Measurements from ENCODE around the gene HNRNPR.

Gene HNRNPR

GRCh38 chr1:23344111-23344986 is at the start of gene HNRNPR (continued):
- TF ChIP-seq ZBTB20 (tag by site-specific recombination; IDR thresholded peaks at IDR 0.05) (peak; percentile 90), PRDM4 (tag by site-specific recombination; IDR thresholded peaks at IDR 0.05) (peak; percentile 35; the same call in 1 of the 2 replicates), ZNF571 (tag by site-specific recombination; IDR thresholded peaks at IDR 0.05) (no peak), YY2 (tag by site-specific recombination; IDR thresholded peaks at IDR 0.05) (peak; percentile 70; the same call in 1 of the 2 replicates), PRDM1 (tag by site-specific recombination; IDR thresholded peaks at IDR 0.05) (no peak), ZNF747 (tag by site-specific recombination; IDR thresholded peaks at IDR 0.05) (no peak), INSM2 (tag by site-specific recombination; IDR thresholded peaks at IDR 0.05) (peak; percentile 52; the same call in 1 of the 2 replicates), ZNF585B (tag by site-specific recombination; IDR thresholded peaks at IDR 0.05) (no peak), KLF17 (tag by site-specific recombination; IDR thresholded peaks at IDR 0.05) (peak; percentile 78), ZNF76 (tag by site-specific recombination; IDR thresholded peaks at IDR 0.05; ENCODE audit: borderline replicate concordance, low read depth) (peak; percentile 76; the same call in 1 of the 2 replicates), ZNF561 (tag by site-specific recombination; IDR thresholded peaks at IDR 0.05; ENCODE audit: borderline replicate concordance) (peak; percentile 13; the same call in 1 of the 2 replicates), ZNF670 (tag by site-specific recombination; IDR thresholded peaks at IDR 0.05; ENCODE audit: low read depth) (no peak), ZNF354C (tag by site-specific recombination; IDR thresholded peaks at IDR 0.05; ENCODE audit: borderline replicate concordance, low read depth) (no peak), ZBTB17 (tag by site-specific recombination; IDR thresholded peaks at IDR 0.05) (peak; percentile 96), KLF7 (tag by site-specific recombination; IDR thresholded peaks at IDR 0.05; ENCODE audit: borderline replicate concordance) (peak; percentile 80; the same call in 1 of the 2 replicates), PRDM10 (tag by site-specific recombination; IDR thresholded peaks at IDR 0.05) (peak; percentile 68), ZNF707 (tag by site-specific recombination; IDR thresholded peaks at IDR 0.05) (no peak), WT1 (tag by site-specific recombination; IDR thresholded peaks at IDR 0.05) (no peak; the same call in 1 of the 2 replicates), ZNF660 (tag by site-specific recombination; IDR thresholded peaks at IDR 0.05) (peak; percentile 29; the same call in 1 of the 2 replicates), ZNF169 (tag by site-specific recombination; IDR thresholded peaks at IDR 0.05) (no peak), KLF16 (tag by site-specific recombination; IDR thresholded peaks at IDR 0.05) (peak; percentile 87), ZNF140 (tag by site-specific recombination; IDR thresholded peaks at IDR 0.05) (no peak), GLIS2 (tag by site-specific recombination; IDR thresholded peaks at IDR 0.05) (peak; percentile 100), IKZF3 (tag by site-specific recombination; IDR thresholded peaks at IDR 0.05) (no peak), ZNF514 (tag by site-specific recombination; IDR thresholded peaks at IDR 0.05) (no peak), YY1 (tag by site-specific recombination; IDR thresholded peaks at IDR 0.05) (peak; percentile 91), ZBTB10 (tag by site-specific recombination; IDR thresholded peaks at IDR 0.05) (peak; percentile 100), ZNF610 (tag by site-specific recombination; IDR thresholded peaks at IDR 0.05; ENCODE audit: borderline replicate concordance) (peak; percentile 60; the same call in 1 of the 2 replicates)
